ENCODE measurements around the gene MOB3B. TPM values are rescaled to one million over a fixed set of nuclear protein-coding genes. Genes with fewer than 3 reads are reported as not detected.

The MOB3B gene
- total RNA-seq, 2 experiments from 2014 or later: 0.05 to 0.13 TPM

Other genes starting within 250 kb of the MOB3B start
- gene EQTN, start 232.7 kb downstream of the MOB3B start, total RNA-seq: not detected
- gene IFNK, start 5.5 kb downstream of the MOB3B start, total RNA-seq: not detected
- 10 to 100 TPM in 1 of 2 experiments, 1 to 10 TPM in 1; 9.9 to 10.6 TPM for gene C9orf72, start 43.7 kb upstream of the MOB3B start, total RNA-seq

Data from activated CD4-positive, alpha-beta memory T cell treated with anti-CD3 and anti-CD28 coated beads, Interleukin-2, amount 10 ng/mL, durations not matched to agents 7 days and 5 days (primary cell).